HCT116 (cell line): ENCODE results near the gene SLC6A19.
A peak's percentile ranks its signal among the peaks of the same experiment; 100 is the strongest.

Experiments
- CTCF ChIP-seq, 3 experiments: fragments of 200-600 bp in 1 of 3; sonication (generic) in 1 of 3; IDR thresholded peaks in 2 of 3; conservative IDR thresholded peaks in 1 of 3; 2 replicates each; pipeline ENCODE4 v1.5.1; 2012 to 2017; ENCODE audit warnings: low read depth in 2 of 3, low read length in 2 of 3, antibody characterized with exemption in 1 of 3, borderline replicate concordance in 1 of 3, control low read depth in 1 of 3, mild to moderate bottlenecking in 1 of 3, mixed read lengths in 1 of 3, mixed run types in 1 of 3, moderate library complexity in 1 of 3; ENCODE audit not compliant: insufficient read depth in 1 of 3
- POLR2AphosphoS5 ChIP-seq: IDR thresholded peaks from 2 replicates; pipeline ENCODE4 v1.6.1; 2011; ENCODE audit warnings: mild to moderate bottlenecking, low read depth, low read length, moderate library complexity
- RAD21 ChIP-seq: IDR thresholded peaks from 2 replicates; pipeline ENCODE4 v1.6.1; 2012; ENCODE audit warnings: low read depth, mild to moderate bottlenecking

GRCh38 chr5:1174122-1174936 is 27.1 kb upstream of the SLC6A19 start:
- TF ChIP-seq POLR2AphosphoS5 (peak; percentile 26; the same call in 1 of the 2 replicates), CTCF (IDR thresholded peaks at IDR 0.05 in 2 of 3, conservative IDR thresholded peaks at IDR 0.05 in 1 of 3; ENCODE audit: borderline replicate concordance in 1 of 3, insufficient read depth in 1 of 3, low read depth in 2 of 3, low read length in 2 of 3) (peak; percentile 83 to 90 (median 89)), RAD21 (peak; percentile 82)
